OCI-LY7 (cell line): ENCODE results near the gene TFCP2.
"Not testable (repeated sequence)": the region's sequence is repeated elsewhere in the genome, so short reads cannot be mapped to it uniquely, and the experiment has no call there.

Experiments
- EZH2phosphoT487 ChIP-seq: fragments of 200-600 bp; sonication (generic); IDR thresholded peaks from 2 replicates; pipeline ENCODE4 v1.6.1; 2018; ENCODE audit warnings: low read depth, borderline replicate concordance, mild to moderate bottlenecking, mixed run types, antibody characterized with exemption, low read length, moderate library complexity, mixed read lengths
- TF ChIP-seq, protein P1 (sequence below): fragments of 200-600 bp; sonication (generic); conservative IDR thresholded peaks from 2 replicates; pipeline ENCODE4 v1.5.1; 2014; ENCODE audit warnings: mild to moderate bottlenecking, antibody characterized with exemption, low read length, moderate library complexity, mixed read lengths

DNA sequence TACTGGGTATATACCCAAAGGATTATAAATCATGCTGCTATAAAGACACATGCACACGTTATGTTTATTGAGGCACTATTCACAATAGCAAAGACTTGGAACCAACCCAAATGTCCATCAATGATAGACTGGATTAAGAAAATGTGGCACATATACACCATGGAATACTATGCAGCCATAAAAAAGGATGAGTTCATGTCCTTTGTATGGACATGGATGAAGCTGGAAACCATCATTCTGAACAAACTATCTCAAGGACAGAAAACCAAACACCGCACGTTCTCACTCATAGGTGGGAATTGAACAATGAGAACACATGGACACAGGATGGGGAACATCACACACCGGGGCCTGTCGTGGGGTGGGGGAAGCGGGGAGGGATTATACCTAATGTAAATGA, 94.1 kb downstream of the TFCP2 start:
- TF ChIP-seq, protein P1, sequence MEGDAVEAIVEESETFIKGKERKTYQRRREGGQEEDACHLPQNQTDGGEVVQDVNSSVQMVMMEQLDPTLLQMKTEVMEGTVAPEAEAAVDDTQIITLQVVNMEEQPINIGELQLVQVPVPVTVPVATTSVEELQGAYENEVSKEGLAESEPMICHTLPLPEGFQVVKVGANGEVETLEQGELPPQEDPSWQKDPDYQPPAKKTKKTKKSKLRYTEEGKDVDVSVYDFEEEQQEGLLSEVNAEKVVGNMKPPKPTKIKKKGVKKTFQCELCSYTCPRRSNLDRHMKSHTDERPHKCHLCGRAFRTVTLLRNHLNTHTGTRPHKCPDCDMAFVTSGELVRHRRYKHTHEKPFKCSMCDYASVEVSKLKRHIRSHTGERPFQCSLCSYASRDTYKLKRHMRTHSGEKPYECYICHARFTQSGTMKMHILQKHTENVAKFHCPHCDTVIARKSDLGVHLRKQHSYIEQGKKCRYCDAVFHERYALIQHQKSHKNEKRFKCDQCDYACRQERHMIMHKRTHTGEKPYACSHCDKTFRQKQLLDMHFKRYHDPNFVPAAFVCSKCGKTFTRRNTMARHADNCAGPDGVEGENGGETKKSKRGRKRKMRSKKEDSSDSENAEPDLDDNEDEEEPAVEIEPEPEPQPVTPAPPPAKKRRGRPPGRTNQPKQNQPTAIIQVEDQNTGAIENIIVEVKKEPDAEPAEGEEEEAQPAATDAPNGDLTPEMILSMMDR = not testable (repeated sequence)
- TF ChIP-seq EZH2phosphoT487 = not testable (repeated sequence)
